Astrocyte (in vitro differentiated cells and primary cell): ENCODE data around the gene DYNC1I1.

Experiments used
- CTCF ChIP-seq: IDR thresholded peaks from 2 replicates; pipeline ENCODE4 v1.5.1; 2011; ENCODE audit warnings: low read depth, mild to moderate bottlenecking, inconsistent platforms, low read length, moderate library complexity; ENCODE audit not compliant: insufficient read depth
- EZH2 ChIP-seq: IDR thresholded peaks from 2 replicates; pipeline ENCODE4 v1.6.1; 2012; ENCODE audit warnings: mild to moderate bottlenecking, low read length, inconsistent platforms; ENCODE audit not compliant: insufficient read depth

- TF ChIP-seq CTCF (no peak), EZH2 (no peak)
These were observed 88.7 kb downstream of the DYNC1I1 start for GRCh38 chr7:95861041-95861440.
